ENCODE data around the gene PRIM2. TPM values are rescaled to one million over a fixed set of nuclear protein-coding genes. Genes with fewer than 3 reads are reported as not detected.
"Not testable (repeated sequence)": the region's sequence is repeated elsewhere in the genome, so short reads cannot be mapped to it uniquely, and the experiment has no call there.

PRIM2 gene, protein sequence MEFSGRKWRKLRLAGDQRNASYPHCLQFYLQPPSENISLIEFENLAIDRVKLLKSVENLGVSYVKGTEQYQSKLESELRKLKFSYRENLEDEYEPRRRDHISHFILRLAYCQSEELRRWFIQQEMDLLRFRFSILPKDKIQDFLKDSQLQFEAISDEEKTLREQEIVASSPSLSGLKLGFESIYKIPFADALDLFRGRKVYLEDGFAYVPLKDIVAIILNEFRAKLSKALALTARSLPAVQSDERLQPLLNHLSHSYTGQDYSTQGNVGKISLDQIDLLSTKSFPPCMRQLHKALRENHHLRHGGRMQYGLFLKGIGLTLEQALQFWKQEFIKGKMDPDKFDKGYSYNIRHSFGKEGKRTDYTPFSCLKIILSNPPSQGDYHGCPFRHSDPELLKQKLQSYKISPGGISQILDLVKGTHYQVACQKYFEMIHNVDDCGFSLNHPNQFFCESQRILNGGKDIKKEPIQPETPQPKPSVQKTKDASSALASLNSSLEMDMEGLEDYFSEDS
- total RNA-seq (2014; rRNA removed; shearing (Covaris generic)) (51.2 and 61.3 TPM in 2 replicates), polyA plus RNA-seq (2016; fragmentation: Nextera tagmentation; extraction: Ambion mirVana) (27.9 and 30.6 TPM in 2 replicates)

DNA sequence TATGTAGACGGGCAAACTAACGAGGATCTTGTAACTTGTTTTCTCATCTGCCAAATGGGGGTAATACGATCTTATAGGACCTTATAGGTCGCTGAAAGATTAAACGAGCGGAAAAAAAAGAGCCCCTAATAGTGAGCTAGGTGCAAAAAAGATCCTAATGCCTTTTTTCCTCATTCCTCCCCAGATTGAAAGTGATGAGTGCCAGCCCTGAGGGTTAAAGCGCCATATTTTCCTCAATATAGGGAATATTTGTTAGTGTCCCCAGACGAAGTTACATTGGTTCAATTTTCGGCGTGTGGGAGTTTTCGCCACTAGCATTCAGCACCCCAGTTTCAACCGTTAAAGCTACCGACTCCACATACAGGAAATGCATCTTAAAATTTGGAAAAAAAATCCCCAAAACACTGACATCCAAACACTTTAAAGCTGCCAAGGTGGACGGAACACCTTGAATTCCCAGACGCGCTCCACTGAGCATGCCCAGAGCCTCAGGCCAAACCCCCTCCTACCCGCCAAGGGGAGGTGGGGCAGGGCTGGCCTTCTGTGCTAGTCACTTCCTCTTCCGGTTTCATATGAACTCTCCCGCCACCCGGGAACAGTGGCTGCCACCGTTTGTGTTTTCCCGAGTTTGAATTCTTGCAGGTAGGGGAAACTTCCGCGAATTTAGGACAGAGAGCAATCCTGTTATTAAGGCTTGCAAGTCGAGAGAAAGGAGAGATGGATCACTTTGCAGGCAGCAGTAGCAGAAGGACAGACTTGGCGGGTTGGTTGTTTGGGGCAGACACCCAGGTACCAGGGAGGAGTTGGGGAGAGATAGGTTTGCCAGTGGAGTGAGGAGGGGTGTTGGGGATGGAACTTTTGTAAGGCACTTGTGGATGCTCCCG lies at the start of gene PRIM2:
TSS of gene PRIM2 (plus strand) at position 571 of the 884 bp plus-strand sequence. CDS start 816 bp downstream, outside the sequence.
- Histone ChIP-seq H3K9me3 (ENCODE audit: low read depth) (no peaks in the 10 kb centered on the region), H3K4me1 (ENCODE audit: insufficient read depth) (peaks cover 59% of the 10 kb centered on the region), H3K4me3 (peak within 1 kb of the TSS; percentile 89), H3K9me2 (ENCODE audit: insufficient read depth) (no peaks in the 10 kb centered on the region), H3K27me3 (replicated peaks; ENCODE audit: insufficient read depth) (no peaks in the 10 kb centered on the region), H3K27ac (peak within 1 kb of the TSS; percentile 66), H3K9ac (peak within 1 kb of the TSS; percentile 77), H3K4me2 (ENCODE audit: unreplicated experiment) (peak within 1 kb of the TSS; percentile 98), H2AFZ (peak within 1 kb of the TSS; percentile 86), H4K20me1 (ENCODE audit: insufficient read depth) (no peaks in the 10 kb centered on the region), H3F3A (ENCODE audit: insufficient read depth) (peaks cover 40% of the 10 kb centered on the region), H3K79me2 (ENCODE audit: insufficient read depth) (peaks cover 55% of the 10 kb centered on the region), H3K36me3 (ENCODE audit: low read depth) (peaks cover 20% of the 10 kb centered on the region)
- TF ChIP-seq EZH2phosphoT487 (IDR thresholded peaks at IDR 0.05; ENCODE audit: insufficient read depth, low read depth) (no peak), EZH2 (IDR thresholded peaks at IDR 0.05; ENCODE audit: insufficient read depth, poor library complexity, severe bottlenecking) (no peak)
- in situ Hi-C loops (cut with MboI) = loop anchor here (5.0 to 25.0 kb wide), 3 partner anchors 140 to 680 kb away; partner anchors contain the start of gene DST
- WGBS, 2 experiments (ENCODE audit: low coverage in 1 of 2, low lambda C conversion rate in 2 of 2, missing lambda C conversion rate in 2 of 2) = 1% methylated on average over 27 of the region's 27 CpGs
- peak; percentile 91 for DNase-seq

GRCh38 chr6:57268294-57268640 lies 49.2 kb upstream of the PRIM2 start:
- no peak overlapping the region for H3K4me2 ChIP-seq (ENCODE audit: unreplicated experiment)
- no peaks in the 10 kb centered on the region for H3K9me2 ChIP-seq (ENCODE audit: insufficient read depth)
- no peaks in the 10 kb centered on the region for H3K9me3 ChIP-seq (ENCODE audit: low read depth)
- H4K20me1 ChIP-seq (ENCODE audit: insufficient read depth) = no peaks in the 10 kb centered on the region
- TF ChIP-seq EZH2 (IDR thresholded peaks at IDR 0.05; ENCODE audit: insufficient read depth, poor library complexity, severe bottlenecking) = no peak
- H3F3A ChIP-seq (ENCODE audit: insufficient read depth) = peaks cover 46% of the 10 kb centered on the region
- in situ Hi-C loops (cut with MboI) = no loop called here
- no peak overlapping the region for H2AFZ ChIP-seq
- no peak for DNase-seq
- H3K79me2 ChIP-seq (ENCODE audit: insufficient read depth) = 0 out of 2 replicates have a peak, but pooled peaks cover 7% of the 10 kb centered on the region
- H3K27ac ChIP-seq = peak overlapping the region; percentile 18; the same call in 1 of the 2 replicates
- H3K27me3 ChIP-seq (replicated peaks; ENCODE audit: insufficient read depth) = no peaks in the 10 kb centered on the region
- H3K9ac ChIP-seq = no peak overlapping the region
- no peaks in the 10 kb centered on the region for H3K36me3 ChIP-seq (ENCODE audit: low read depth)
- H3K4me3 ChIP-seq = no peak overlapping the region
- H3K4me1 ChIP-seq (ENCODE audit: insufficient read depth) = peaks cover 49% of the 10 kb centered on the region

DNA sequence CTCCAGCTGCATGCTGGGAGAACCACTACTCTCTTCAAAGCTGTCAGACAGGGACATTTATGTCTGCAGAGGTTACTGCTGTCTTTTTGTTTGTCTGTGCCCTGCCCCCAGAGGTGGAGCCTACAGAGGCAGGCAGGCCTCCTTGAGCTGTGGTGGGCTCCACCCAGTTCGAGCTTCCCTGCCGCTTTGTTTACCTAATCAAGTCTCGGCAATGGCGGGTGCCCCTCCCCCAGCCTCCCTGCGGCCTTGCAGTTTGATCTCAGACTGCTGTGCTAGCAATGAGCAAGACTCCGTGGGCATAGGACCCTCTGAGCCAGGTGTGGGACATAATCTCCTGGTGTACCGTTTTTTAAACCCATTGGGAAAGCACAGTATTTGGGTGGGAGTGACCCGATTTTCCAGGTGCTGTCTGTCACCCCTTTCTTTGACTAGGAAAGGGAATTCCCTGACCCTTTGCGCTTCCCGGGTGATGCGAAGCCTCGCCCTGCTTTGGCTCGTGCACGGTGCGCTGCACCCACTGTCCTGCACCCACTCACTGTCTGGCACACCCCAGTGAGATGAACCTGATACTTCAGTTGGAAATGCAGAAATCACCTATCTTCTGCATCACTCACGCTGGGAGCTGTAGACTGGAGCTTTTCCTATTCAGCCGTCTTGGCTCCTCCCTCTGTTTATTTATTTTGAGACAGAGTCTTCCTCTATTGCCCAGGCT lies 43.2 kb upstream of the PRIM2 start:
- in situ Hi-C loops (cut with MboI); H3K4me2 ChIP-seq (ENCODE audit: unreplicated experiment); H3K4me3 ChIP-seq; DNase-seq; H3K27me3 ChIP-seq (replicated peaks; ENCODE audit: insufficient read depth); H3K36me3 ChIP-seq (ENCODE audit: low read depth); H2AFZ ChIP-seq; H3K4me1 ChIP-seq (ENCODE audit: insufficient read depth); H3K79me2 ChIP-seq (ENCODE audit: insufficient read depth); H3K9me3 ChIP-seq (ENCODE audit: low read depth); H3K9ac ChIP-seq; H4K20me1 ChIP-seq (ENCODE audit: insufficient read depth); H3K27ac ChIP-seq; H3F3A ChIP-seq (ENCODE audit: insufficient read depth); H3K9me2 ChIP-seq (ENCODE audit: insufficient read depth): not testable (repeated sequence)
- 93 to 94% methylated on average over 17 of the region's 17 CpGs for WGBS, 2 experiments (ENCODE audit: low coverage in 1 of 2, low lambda C conversion rate in 2 of 2, missing lambda C conversion rate in 2 of 2)

DNA sequence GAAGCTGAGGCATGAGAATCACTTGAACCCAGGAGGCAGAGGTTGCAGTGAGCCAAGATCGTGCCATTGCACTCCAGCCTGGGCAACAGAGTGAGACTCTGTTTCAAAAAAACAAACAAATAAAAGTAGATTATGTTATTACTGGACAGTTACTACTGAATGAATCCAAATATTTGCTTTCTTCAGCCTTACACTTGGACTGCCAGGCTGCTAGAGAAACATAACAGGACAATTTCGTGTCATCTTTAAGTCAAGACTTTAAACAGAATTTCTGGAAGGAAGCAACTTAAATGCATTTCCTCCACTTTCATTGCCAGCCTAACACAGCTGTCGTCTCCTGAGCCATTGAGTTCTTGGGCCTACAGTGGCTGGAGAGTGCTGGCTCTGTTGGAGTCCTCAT lies 42.0 kb upstream of the PRIM2 start:
- WGBS, 2 experiments (ENCODE audit: low coverage in 1 of 2, low lambda C conversion rate in 2 of 2, missing lambda C conversion rate in 2 of 2) = 57 to 85% methylated on average over 3 of the region's 3 CpGs
- H3K79me2 ChIP-seq (ENCODE audit: insufficient read depth) = no peaks in the 10 kb centered on the region
- peaks cover 8% of the 10 kb centered on the region; the same call in 1 of the 2 replicates for H3K4me1 ChIP-seq (ENCODE audit: insufficient read depth)
- H3K9ac ChIP-seq = no peak overlapping the region
- H3K9me2 ChIP-seq (ENCODE audit: insufficient read depth) = no peaks in the 10 kb centered on the region
- H3K27ac ChIP-seq = no peak overlapping the region
- no peak overlapping the region for H3K4me3 ChIP-seq
- no peak for TF ChIP-seq EZH2 (IDR thresholded peaks at IDR 0.05; ENCODE audit: insufficient read depth, poor library complexity, severe bottlenecking)
- TF ChIP-seq EZH2phosphoT487 (IDR thresholded peaks at IDR 0.05; ENCODE audit: insufficient read depth, low read depth) = no peak
- H3K9me3 ChIP-seq (ENCODE audit: low read depth) = no peaks in the 10 kb centered on the region
- H3F3A ChIP-seq (ENCODE audit: insufficient read depth) = no peaks in the 10 kb centered on the region
- H2AFZ ChIP-seq = no peak overlapping the region
- H3K27me3 ChIP-seq (replicated peaks; ENCODE audit: insufficient read depth) = no peaks in the 10 kb centered on the region
- H3K36me3 ChIP-seq (ENCODE audit: low read depth) = no peaks in the 10 kb centered on the region
- no peaks in the 10 kb centered on the region for H4K20me1 ChIP-seq (ENCODE audit: insufficient read depth)
- no peak overlapping the region for H3K4me2 ChIP-seq (ENCODE audit: unreplicated experiment)
- DNase-seq = no peak
- in situ Hi-C loops (cut with MboI) = no loop called here

Measured in GM23248 (cell line).